Activated effector memory CD4-positive, alpha-beta T cell treated with Interleukin-2 at 50 U/mL for 16 hours (primary cell): Measurements from ENCODE around the gene SMPD2.

Source experiments
- DNase-seq: peaks from one replicate; pipeline ENCODE4 v3.0.0-alpha.2; 2020

SMPD2 gene

DNA sequence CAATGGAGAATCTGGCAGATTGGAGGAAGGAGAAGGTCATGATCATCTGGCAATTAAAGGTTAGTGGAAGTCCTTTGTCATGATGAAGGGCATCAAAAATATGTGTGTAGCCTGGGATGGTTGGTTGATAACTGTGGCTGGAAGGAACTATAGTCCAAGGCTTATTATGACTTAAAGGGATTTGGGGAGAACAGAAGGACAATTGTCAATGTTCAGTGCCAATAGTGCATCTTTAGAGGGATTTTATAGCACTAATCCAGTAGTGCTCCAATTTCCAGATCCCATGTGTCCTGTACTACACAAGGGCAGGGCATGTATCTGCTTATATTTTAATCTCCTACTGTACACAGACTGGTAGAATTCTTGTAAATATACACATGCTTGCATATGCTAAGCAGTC lies 47.5 kb downstream of the SMPD2 start:
- DNase-seq, result no peak

DNA sequence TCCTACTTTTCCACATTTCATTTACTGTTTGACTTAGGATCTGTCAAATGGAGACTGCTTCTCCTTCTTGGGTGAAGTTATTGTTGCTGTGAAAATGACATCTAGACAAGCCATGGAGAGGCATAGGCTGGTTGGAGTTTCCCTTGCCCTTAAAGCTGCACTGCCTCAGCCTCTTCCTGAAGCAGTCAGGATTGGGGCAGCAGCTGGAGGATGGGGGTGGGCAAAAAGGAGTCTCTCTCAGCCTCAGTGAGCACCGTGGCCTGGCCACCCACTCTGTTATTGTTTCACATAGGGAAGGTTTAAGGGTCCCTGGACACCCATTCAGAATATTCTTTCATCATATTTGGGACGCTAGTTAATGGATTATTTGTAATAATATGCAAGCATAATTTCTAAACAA lies 50.2 kb downstream of the SMPD2 start:
- DNase-seq, result no peak

DNA sequence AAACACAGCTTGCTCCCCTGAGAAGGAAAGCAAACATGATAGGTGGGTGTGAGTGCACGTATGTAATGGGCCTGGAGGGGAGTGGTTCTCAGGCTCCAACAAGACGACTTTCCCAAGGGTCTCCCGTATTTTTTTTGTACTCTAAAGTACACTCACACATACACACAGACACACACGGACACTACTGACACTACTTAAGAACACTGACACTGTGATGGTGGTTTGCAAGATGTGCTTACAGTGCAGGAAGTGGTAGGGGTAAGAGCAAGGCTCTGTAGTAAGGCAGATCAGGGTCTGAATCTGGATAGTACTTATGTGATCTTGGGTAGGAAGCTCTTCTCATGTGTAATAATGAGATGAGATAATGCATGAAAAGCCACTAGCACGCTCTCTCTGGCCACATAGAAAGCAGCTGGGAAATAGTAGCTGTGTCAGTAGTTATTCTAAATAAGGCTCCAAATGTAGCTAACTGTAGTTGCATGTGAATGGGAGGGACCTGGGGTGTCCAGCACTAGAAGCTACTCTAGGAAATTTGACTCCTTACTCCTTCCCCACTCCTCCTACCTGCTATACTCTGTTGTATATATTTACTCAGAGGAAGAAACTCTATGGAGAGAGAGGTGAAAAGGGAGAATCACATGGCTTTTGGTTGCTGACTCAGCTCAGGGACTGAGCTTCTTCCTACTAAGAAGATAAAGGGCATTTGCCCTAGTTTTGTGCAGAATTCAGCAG lies 50.8 kb downstream of the SMPD2 start:
- no peak for DNase-seq
